HG03439 (cell line): ENCODE measurements around the gene STEAP3.

Experiments
- ATAC-seq: cut with Tn5 transposase; IDR thresholded peaks from one replicate; pipeline ENCODE4 v1.9.1; 2021; ENCODE audit warnings: mild to moderate bottlenecking, moderate library complexity; ENCODE audit not compliant: unreplicated experiment

STEAP3 gene

GRCh38 chr2:119245841-119246230 is 22.2 kb downstream of the STEAP3 start:
- no peak for ATAC-seq

GRCh38 chr2:119246884-119247843 is 23.5 kb downstream of the STEAP3 start:
- ATAC-seq: no peak

GRCh38 chr2:119247844-119248271 is 24.2 kb downstream of the STEAP3 start:
- ATAC-seq: no peak

GRCh38 chr2:119248311-119248710 is 24.7 kb downstream of the STEAP3 start:
- no peak for ATAC-seq

GRCh38 chr2:119248751-119249150 is 25.1 kb downstream of the STEAP3 start:
- ATAC-seq: no peak

GRCh38 chr2:119249311-119249710 is 25.7 kb downstream of the STEAP3 start:
- ATAC-seq: no peak

- ATAC-seq: no peak
Observed at GRCh38 chr2:119249855-119250717, 26.5 kb downstream of the STEAP3 start.

- ATAC-seq: no peak
Observed at GRCh38 chr2:119250718-119251290, 27.2 kb downstream of the STEAP3 start.

GRCh38 chr2:119251652-119252051 is 28.0 kb downstream of the STEAP3 start:
- ATAC-seq: no peak

- no peak for ATAC-seq
Observed at GRCh38 chr2:119252186-119253113, 28.8 kb downstream of the STEAP3 start.

- no peak for ATAC-seq
Observed at GRCh38 chr2:119253114-119253702, 29.6 kb downstream of the STEAP3 start.

GRCh38 chr2:119253760-119254600 is 30.3 kb downstream of the STEAP3 start:
- no peak for ATAC-seq

GRCh38 chr2:119254601-119255080 is 31.0 kb downstream of the STEAP3 start:
- no peak for ATAC-seq

- ATAC-seq: no peak
Observed at GRCh38 chr2:119255760-119256581, 32.3 kb downstream of the STEAP3 start.

GRCh38 chr2:119256582-119256921 is 32.9 kb downstream of the STEAP3 start:
- no peak for ATAC-seq

GRCh38 chr2:119257198-119257597 is 33.6 kb downstream of the STEAP3 start:
- ATAC-seq: no peak

- no peak for ATAC-seq
Observed at GRCh38 chr2:119259296-119259860, 35.7 kb downstream of the STEAP3 start.
